HEK293T (cell line): ENCODE results near the gene HIBCH.

Experiments
- BHLHE40 ChIP-seq: fragments of 450-650 bp; IDR thresholded peaks from 2 replicates; pipeline ENCODE4 v1.6.1; 2016; ENCODE audit warnings: mild to moderate bottlenecking, moderate library complexity, borderline replicate concordance
- FOXA1 ChIP-seq: fragments of 450-650 bp; IDR thresholded peaks from 2 replicates; pipeline ENCODE4 v1.6.1; 2016; ENCODE audit warnings: mild to moderate bottlenecking
- FOXK2 ChIP-seq: fragments of 450-650 bp; IDR thresholded peaks from 2 replicates; pipeline ENCODE4 v1.6.1; 2016; ENCODE audit warnings: mild to moderate bottlenecking
- TARDBP ChIP-seq: fragments of 450-650 bp; IDR thresholded peaks from 2 replicates; pipeline ENCODE4 v1.6.1; 2016

DNA sequence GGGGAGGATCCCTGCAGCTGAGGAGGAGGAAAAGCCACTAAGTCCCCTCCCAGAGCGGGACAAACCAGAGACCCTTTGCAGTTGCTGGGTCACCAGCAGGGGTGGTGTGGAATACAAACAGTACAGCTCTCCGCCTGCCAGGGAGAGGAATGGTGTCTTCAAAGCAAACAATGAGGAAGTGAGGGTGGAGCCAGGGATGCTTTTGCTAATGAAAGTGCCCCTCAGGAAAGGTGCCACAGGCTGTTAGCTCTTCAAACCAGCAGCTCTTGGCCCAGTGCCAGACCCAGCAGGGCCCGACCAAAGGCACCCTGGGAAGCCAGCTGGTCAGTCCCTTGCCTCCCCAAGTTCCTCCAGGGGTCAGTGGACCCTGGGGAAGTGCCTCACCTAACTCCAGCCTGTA, 102.8 kb downstream of the HIBCH start:
- no peak for TF ChIP-seq FOXA1
- TF ChIP-seq FOXK2: no peak
- no peak for TF ChIP-seq TARDBP
- TF ChIP-seq BHLHE40: no peak
